ENCODE results near the gene DCP2.
A peak's percentile ranks its signal among the peaks of the same experiment; 100 is the strongest.

The DCP2 gene

DNA sequence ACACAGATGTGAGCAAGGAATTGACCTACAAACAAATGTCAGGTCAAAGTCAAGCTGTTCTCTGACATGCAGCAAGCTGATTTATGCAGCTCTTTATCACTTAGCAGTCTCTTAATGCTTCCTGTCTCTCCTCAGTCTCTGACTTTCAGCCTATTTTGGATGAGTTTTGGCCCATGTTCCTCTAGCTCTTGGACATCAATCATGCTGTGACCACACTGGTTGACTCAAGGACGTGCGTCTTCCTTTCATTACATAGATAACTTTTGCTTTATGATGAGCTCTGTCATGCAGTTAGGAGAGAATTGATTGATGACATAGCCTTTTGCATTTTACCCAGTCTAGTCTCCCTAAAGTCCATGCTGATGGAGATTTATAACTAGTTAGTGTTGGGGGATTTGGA, 45.1 kb upstream of the DCP2 start:
- Histone ChIP-seq H4K20me1 (ENCODE audit: control insufficient read depth, insufficient read depth, low read depth, low read length) (no peaks in the 10 kb centered on the region), H3K9me2 (replicated peaks; ENCODE audit: control insufficient read depth, low read length) (no peaks in the 10 kb centered on the region), H3K4me2 (ENCODE audit: low read length) (peak overlapping the region; percentile 96), H3K4me1 (ENCODE audit: control insufficient read depth, low read length) (peaks cover 69% of the 10 kb centered on the region), H3F3A (ENCODE audit: control insufficient read depth, insufficient read depth) (peaks cover 46% of the 10 kb centered on the region), H3K36me3 (ENCODE audit: control insufficient read depth, low read length) (peaks cover 4% of the 10 kb centered on the region), H3K27ac (ENCODE audit: low read depth, low read length) (peak overlapping the region; percentile 97), H3K27me3 (ENCODE audit: control insufficient read depth, low read length) (no peaks in the 10 kb centered on the region), H3K79me2 (ENCODE audit: control insufficient read depth, low read length) (peaks cover 11% of the 10 kb centered on the region), H3K9me3 (ENCODE audit: control insufficient read depth, insufficient read depth, low read length) (no peaks in the 10 kb centered on the region), H3K4me3 (ENCODE audit: low read length) (peak overlapping the region; percentile 3)
- TF ChIP-seq, protein P1, sequence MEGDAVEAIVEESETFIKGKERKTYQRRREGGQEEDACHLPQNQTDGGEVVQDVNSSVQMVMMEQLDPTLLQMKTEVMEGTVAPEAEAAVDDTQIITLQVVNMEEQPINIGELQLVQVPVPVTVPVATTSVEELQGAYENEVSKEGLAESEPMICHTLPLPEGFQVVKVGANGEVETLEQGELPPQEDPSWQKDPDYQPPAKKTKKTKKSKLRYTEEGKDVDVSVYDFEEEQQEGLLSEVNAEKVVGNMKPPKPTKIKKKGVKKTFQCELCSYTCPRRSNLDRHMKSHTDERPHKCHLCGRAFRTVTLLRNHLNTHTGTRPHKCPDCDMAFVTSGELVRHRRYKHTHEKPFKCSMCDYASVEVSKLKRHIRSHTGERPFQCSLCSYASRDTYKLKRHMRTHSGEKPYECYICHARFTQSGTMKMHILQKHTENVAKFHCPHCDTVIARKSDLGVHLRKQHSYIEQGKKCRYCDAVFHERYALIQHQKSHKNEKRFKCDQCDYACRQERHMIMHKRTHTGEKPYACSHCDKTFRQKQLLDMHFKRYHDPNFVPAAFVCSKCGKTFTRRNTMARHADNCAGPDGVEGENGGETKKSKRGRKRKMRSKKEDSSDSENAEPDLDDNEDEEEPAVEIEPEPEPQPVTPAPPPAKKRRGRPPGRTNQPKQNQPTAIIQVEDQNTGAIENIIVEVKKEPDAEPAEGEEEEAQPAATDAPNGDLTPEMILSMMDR (IDR thresholded peaks at IDR 0.05; ENCODE audit: low read depth, low read length, poor library complexity, severe bottlenecking): no peak
- no peak for TF ChIP-seq EZH2phosphoT487 (IDR thresholded peaks at IDR 0.05; ENCODE audit: borderline replicate concordance, low read length)

DNA sequence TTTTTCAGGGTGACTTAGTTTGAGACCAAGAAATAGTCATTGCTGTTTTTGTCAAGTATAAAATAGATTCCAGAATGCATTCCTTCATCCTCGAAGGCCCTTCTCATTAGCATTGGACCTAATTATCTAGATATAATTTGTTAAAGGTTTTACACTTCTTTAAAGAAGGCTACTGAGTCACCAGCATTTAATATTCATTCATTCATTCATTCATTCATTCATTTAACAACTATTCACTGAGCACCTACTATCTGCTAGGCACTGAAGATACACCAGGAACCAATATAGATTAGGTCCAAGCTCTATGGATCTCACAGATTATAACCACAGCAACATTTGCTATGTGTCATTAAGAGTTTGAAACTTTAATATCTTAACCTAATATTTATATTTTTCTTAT, 43.5 kb upstream of the DCP2 start:
- peaks cover 4% of the 10 kb centered on the region for H3K36me3 ChIP-seq (ENCODE audit: control insufficient read depth, low read length)
- H3K9me3 ChIP-seq (ENCODE audit: control insufficient read depth, insufficient read depth, low read length): no peaks in the 10 kb centered on the region
- peaks cover 30% of the 10 kb centered on the region for H3F3A ChIP-seq (ENCODE audit: control insufficient read depth, insufficient read depth)
- no peak overlapping the region for H3K4me3 ChIP-seq (ENCODE audit: low read length)
- H3K4me2 ChIP-seq (ENCODE audit: low read length): no peak overlapping the region
- H3K4me1 ChIP-seq (ENCODE audit: control insufficient read depth, low read length): peaks cover 52% of the 10 kb centered on the region
- no peaks in the 10 kb centered on the region for H4K20me1 ChIP-seq (ENCODE audit: control insufficient read depth, insufficient read depth, low read depth, low read length)
- H3K27ac ChIP-seq (ENCODE audit: low read depth, low read length): no peak overlapping the region
- H3K79me2 ChIP-seq (ENCODE audit: control insufficient read depth, low read length): peaks cover 6% of the 10 kb centered on the region
- H3K9me2 ChIP-seq (replicated peaks; ENCODE audit: control insufficient read depth, low read length): no peaks in the 10 kb centered on the region
- no peaks in the 10 kb centered on the region for H3K27me3 ChIP-seq (ENCODE audit: control insufficient read depth, low read length)
- TF ChIP-seq, protein P1 (IDR thresholded peaks at IDR 0.05; ENCODE audit: low read depth, low read length, poor library complexity, severe bottlenecking): no peak
- TF ChIP-seq EZH2phosphoT487 (IDR thresholded peaks at IDR 0.05; ENCODE audit: borderline replicate concordance, low read length): no peak

DNA sequence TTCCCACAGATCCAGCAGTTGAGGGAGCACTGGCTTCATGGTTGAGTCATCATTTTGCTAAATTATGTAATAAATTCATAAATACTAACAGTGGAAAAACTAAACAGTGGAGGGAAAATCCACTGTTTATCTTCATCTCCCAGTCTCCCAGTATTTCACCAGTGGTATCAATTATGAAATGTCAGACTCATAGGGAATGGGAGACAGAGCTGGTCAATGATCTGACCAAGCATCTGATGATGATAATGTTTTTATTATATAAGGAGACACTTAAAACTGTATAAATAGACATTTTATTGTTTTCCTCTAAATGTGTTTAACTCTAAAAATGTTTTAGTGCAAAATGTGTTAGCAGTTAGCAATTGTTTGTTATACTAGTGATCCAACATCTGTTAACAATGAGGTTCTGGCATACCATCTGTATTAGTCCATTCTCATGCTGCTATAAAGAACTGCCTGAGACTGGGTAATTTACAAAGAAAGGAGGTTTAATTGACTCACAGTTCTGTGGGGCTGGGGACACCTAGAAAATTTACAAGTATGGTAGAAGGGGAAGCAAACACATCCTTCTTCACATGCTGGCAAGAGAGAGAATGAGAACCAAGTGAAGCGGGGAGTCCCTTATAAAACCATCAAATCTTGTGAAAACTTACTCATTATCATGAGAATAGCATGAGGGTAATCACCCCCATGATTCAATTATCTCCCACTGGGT, 42.8 kb upstream of the DCP2 start:
- no peak overlapping the region for H3K27ac ChIP-seq (ENCODE audit: low read depth, low read length)
- no peaks in the 10 kb centered on the region; the same call in 1 of the 2 replicates for H3K36me3 ChIP-seq (ENCODE audit: control insufficient read depth, low read length)
- TF ChIP-seq, protein P1 (IDR thresholded peaks at IDR 0.05; ENCODE audit: low read depth, low read length, poor library complexity, severe bottlenecking): no peak
- TF ChIP-seq EZH2phosphoT487 (IDR thresholded peaks at IDR 0.05; ENCODE audit: borderline replicate concordance, low read length): no peak
- H3K4me3 ChIP-seq (ENCODE audit: low read length): no peak overlapping the region
- H3K27me3 ChIP-seq (ENCODE audit: control insufficient read depth, low read length): no peaks in the 10 kb centered on the region
- H3K9me2 ChIP-seq (replicated peaks; ENCODE audit: control insufficient read depth, low read length): no peaks in the 10 kb centered on the region
- no peaks in the 10 kb centered on the region for H3K79me2 ChIP-seq (ENCODE audit: control insufficient read depth, low read length)
- no peaks in the 10 kb centered on the region for H3K9me3 ChIP-seq (ENCODE audit: control insufficient read depth, insufficient read depth, low read length)
- peaks cover 45% of the 10 kb centered on the region for H3K4me1 ChIP-seq (ENCODE audit: control insufficient read depth, low read length)
- no peak overlapping the region for H3K4me2 ChIP-seq (ENCODE audit: low read length)
- H3F3A ChIP-seq (ENCODE audit: control insufficient read depth, insufficient read depth): peaks cover 23% of the 10 kb centered on the region
- H4K20me1 ChIP-seq (ENCODE audit: control insufficient read depth, insufficient read depth, low read depth, low read length): no peaks in the 10 kb centered on the region
